ENCODE data around the gene GPER1.

GPER1 gene

GRCh38 chr7:1090686-1091643, 3.1 kb downstream of the GPER1 start:
- no peak for DNase-seq

- DNase-seq: no peak
These were observed 3.7 kb downstream of the GPER1 start for GRCh38 chr7:1091644-1092027.

- no peak for DNase-seq
These were observed 4.3 kb downstream of the GPER1 start for GRCh38 chr7:1092161-1092632.

GRCh38 chr7:1092806-1093501, 5.0 kb downstream of the GPER1 start:
- DNase-seq: no peak

- DNase-seq: no peak
These were observed 5.6 kb downstream of the GPER1 start for GRCh38 chr7:1093502-1093843.

GRCh38 chr7:1093916-1094508, 6.1 kb downstream of the GPER1 start:
- no peak for DNase-seq

- DNase-seq: no peak
These were observed 7.0 kb downstream of the GPER1 start for GRCh38 chr7:1094870-1095269.

- DNase-seq: no peak
These were observed 7.8 kb downstream of the GPER1 start for GRCh38 chr7:1095621-1096155.

- no peak for DNase-seq
These were observed 8.5 kb downstream of the GPER1 start for GRCh38 chr7:1096156-1097119.

- no peak for DNase-seq
These were observed 9.2 kb downstream of the GPER1 start for GRCh38 chr7:1097120-1097504.

- no peak for DNase-seq
These were observed 10.6 kb downstream of the GPER1 start for GRCh38 chr7:1098243-1099153.

- no peak for DNase-seq
These were observed 11.2 kb downstream of the GPER1 start for GRCh38 chr7:1099154-1099542.

- no peak for DNase-seq
These were observed 11.7 kb downstream of the GPER1 start for GRCh38 chr7:1099637-1100036.

GRCh38 chr7:1100386-1100785, 12.5 kb downstream of the GPER1 start:
- DNase-seq: no peak

- no peak for DNase-seq
These were observed 13.1 kb downstream of the GPER1 start for GRCh38 chr7:1100834-1101562.

- DNase-seq: no peak
These were observed 13.9 kb downstream of the GPER1 start for GRCh38 chr7:1101563-1102431.

- DNase-seq: no peak
These were observed 15.3 kb downstream of the GPER1 start for GRCh38 chr7:1103009-1103788.

GRCh38 chr7:1103789-1104515, 16.0 kb downstream of the GPER1 start:
- no peak for DNase-seq
